SJCRH30 (cell line): ENCODE data around the gene OSBPL8. TPM values are rescaled to one million over a fixed set of nuclear protein-coding genes. Genes with fewer than 3 reads are reported as not detected.

Source experiments
- DNase-seq, 2 experiments: peaks; one replicate each; pipeline ENCODE4 v3.0.0-alpha.2; 2015 to 2020
- H3K27ac ChIP-seq: fragments of 250-450 bp; sonication (Bioruptor Pico); 2 replicates; pipeline ENCODE4 v1.5.1; 2020; ENCODE audit warnings: mild to moderate bottlenecking, moderate library complexity
- H3K27me3 ChIP-seq: fragments of 250-450 bp; sonication (Bioruptor Pico); 2 replicates; pipeline ENCODE4 v1.5.1; 2020; ENCODE audit warnings: mild to moderate bottlenecking, moderate library complexity
- H3K36me3 ChIP-seq: fragments of 250-450 bp; sonication (Bioruptor Pico); 2 replicates; pipeline ENCODE4 v1.5.1; 2020; ENCODE audit warnings: mild to moderate bottlenecking, moderate library complexity
- H3K4me1 ChIP-seq: fragments of 250-450 bp; sonication (Bioruptor Pico); 2 replicates; pipeline ENCODE4 v1.5.1; 2020; ENCODE audit warnings: mild to moderate bottlenecking, moderate library complexity
- H3K4me3 ChIP-seq: fragments of 250-450 bp; sonication (Bioruptor Pico); 2 replicates; pipeline ENCODE4 v1.5.1; 2020; ENCODE audit warnings: mild to moderate bottlenecking, moderate library complexity
- H3K9me3 ChIP-seq: fragments of 250-450 bp; sonication (Bioruptor Pico); replicated peaks from 2 replicates; pipeline ENCODE4 v1.5.1; 2020; ENCODE audit warnings: mild to moderate bottlenecking, moderate library complexity
- total RNA-seq: library from RNA; depleted of rRNA; stranded (reverse); fragments of >200 nt; shearing (Covaris generic); gene quantifications from 2 replicates; pipeline ENCODE4 v1.2.3, GENCODE V29; 2014; rRNA removed

The OSBPL8 gene, protein sequence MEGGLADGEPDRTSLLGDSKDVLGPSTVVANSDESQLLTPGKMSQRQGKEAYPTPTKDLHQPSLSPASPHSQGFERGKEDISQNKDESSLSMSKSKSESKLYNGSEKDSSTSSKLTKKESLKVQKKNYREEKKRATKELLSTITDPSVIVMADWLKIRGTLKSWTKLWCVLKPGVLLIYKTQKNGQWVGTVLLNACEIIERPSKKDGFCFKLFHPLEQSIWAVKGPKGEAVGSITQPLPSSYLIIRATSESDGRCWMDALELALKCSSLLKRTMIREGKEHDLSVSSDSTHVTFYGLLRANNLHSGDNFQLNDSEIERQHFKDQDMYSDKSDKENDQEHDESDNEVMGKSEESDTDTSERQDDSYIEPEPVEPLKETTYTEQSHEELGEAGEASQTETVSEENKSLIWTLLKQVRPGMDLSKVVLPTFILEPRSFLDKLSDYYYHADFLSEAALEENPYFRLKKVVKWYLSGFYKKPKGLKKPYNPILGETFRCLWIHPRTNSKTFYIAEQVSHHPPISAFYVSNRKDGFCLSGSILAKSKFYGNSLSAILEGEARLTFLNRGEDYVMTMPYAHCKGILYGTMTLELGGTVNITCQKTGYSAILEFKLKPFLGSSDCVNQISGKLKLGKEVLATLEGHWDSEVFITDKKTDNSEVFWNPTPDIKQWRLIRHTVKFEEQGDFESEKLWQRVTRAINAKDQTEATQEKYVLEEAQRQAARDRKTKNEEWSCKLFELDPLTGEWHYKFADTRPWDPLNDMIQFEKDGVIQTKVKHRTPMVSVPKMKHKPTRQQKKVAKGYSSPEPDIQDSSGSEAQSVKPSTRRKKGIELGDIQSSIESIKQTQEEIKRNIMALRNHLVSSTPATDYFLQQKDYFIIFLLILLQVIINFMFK
- total RNA-seq: 54.7 and 64.0 TPM in 2 replicates

DNA sequence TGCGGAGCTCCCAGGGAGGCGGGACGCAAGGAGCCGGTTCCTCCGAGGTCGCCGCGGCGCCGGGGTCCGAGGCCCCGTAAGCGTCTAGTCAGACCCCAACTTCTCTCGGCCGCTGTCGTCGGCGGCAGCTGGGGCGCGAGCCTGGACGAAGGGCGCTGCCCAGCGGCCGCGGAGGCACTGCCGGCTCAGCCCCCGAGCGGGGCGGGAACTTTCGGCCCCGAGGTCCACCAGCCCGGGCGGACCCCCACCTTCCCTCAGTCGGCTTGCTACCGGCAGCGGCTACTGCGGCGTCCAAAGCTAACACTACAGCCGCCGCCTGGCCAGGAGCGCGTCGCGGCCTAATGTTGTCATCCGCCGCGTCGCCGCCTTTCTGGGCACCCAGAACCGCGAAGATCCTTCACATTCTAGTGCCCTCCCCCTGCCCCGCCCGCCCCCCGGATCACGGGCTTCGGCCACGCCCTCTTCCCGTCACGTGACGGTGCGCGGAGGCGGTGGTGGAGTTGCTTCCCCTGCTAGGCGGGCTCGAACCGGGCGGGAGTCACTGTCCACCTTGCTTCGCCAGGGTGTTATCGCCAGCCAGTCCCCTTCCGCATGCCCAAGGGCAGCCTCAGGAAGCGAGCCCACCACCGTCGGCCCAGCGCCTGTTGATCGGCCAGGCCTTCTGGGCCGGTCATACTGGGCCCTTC lies at the start of gene OSBPL8:
OSBPL8 (minus strand) TSS at position 372 of the 686 bp plus-strand sequence. CDS start 72,220 bp downstream, outside the sequence.
- H3K9me3 ChIP-seq: no peaks in the 10 kb centered on the region
- peak; percentile 96 for DNase-seq
- peak within 1 kb of the TSS; percentile 86 for H3K27ac ChIP-seq
- H3K4me3 ChIP-seq: peak within 1 kb of the TSS; percentile 91
- no peaks in the 10 kb centered on the region; the same call in 1 of the 2 replicates for H3K4me1 ChIP-seq
- H3K27me3 ChIP-seq: no peaks in the 10 kb centered on the region
- no peaks in the 10 kb centered on the region for H3K36me3 ChIP-seq

DNA sequence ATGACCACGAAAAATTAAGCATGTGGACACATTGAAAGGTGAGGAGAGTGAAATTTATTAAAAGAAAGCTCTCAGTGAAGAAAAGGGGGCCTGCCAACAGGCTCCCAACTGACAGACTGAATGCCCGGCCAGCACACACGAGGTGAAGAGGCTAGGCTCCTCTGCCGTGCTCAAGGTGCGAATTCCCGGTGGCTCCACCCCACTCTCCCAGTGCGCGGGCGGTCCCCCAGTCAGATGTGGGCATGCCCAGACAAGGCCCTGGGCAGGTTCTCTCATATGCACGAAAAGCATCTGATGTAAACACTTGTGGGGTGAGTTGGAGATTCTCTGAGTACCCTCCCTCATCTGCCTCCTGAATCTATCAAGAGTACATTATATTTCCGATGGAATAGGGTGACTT lies 48.5 kb upstream of the OSBPL8 start:
- H3K4me3 ChIP-seq: no peak overlapping the region
- H3K36me3 ChIP-seq: no peaks in the 10 kb centered on the region

DNA sequence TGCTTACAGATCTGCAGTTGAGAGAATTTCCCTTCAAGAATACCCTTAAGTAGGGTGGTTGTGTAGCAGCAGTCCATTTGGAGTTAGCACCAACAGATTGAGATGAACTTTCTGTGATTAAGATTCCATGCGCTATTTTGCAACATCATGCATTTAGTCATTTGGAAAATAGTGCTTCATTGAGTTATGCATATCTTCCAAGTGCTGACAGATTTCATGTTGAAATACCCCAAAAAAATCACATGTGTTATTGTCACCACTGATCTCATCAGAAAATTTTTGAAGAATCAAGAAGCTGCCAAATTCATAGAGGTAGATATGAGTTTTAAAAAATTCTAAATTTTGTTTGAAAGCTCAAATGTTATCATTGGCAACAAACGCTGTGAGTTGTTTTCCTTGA lies 35.5 kb upstream of the OSBPL8 start:
- Histone ChIP-seq H3K4me1 (no peaks in the 10 kb centered on the region), H3K9me3 (no peaks in the 10 kb centered on the region), H3K4me3 (no peak overlapping the region), H3K36me3 (no peaks in the 10 kb centered on the region), H3K27me3 (no peaks in the 10 kb centered on the region), H3K27ac (no peak overlapping the region)
- no peak for DNase-seq

More for the DNA sequence above, 48.5 kb upstream of the OSBPL8 start:
- Histone ChIP-seq H3K27me3 (no peaks in the 10 kb centered on the region), H3K4me1 (no peaks in the 10 kb centered on the region), H3K27ac (no peak overlapping the region), H3K9me3 (no peaks in the 10 kb centered on the region)
- DNase-seq: no peak

DNA sequence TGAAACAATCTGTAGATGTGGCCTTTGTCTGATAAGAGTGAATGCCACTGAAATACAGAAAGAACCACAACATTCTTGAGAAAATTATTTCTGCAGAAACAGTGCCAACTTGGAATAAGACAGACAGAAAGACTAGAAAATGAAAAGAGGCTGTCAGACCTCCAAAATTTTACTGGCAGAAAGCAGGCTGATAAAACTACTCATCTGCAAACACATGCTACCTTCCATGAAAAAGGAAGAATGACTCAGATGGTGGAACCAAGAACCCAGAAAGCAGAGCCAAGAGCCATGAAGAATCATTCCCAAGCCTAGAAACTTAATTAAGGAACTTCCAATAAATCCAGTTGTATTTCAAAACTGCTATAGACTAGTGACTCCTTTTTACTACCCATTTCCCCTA lies 31.9 kb upstream of the OSBPL8 start:
- DNase-seq: no peak
- Histone ChIP-seq H3K36me3 (no peaks in the 10 kb centered on the region), H3K4me3 (no peak overlapping the region), H3K27me3 (no peaks in the 10 kb centered on the region), H3K9me3 (no peaks in the 10 kb centered on the region), H3K4me1 (no peaks in the 10 kb centered on the region), H3K27ac (no peak overlapping the region)

DNA sequence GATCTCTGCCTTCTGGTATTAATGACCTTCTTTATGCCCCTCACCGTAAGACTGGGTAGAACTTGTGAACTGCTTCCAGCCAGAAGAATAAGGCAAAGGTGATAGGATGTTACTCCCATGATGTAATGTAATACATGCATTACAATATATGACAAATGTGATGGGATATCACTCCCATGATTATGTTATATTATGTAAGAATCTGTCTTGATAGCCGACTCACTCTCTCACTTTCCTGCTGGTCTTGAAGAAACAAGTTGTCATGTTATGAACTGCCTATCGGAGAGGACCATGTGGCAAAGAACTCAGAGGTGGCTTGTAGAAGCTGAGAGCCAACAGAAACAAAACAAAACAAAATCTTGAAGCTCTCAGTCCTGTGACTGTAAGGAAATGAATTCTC lies 30.6 kb upstream of the OSBPL8 start:
- no peak overlapping the region for H3K4me3 ChIP-seq

DNA sequence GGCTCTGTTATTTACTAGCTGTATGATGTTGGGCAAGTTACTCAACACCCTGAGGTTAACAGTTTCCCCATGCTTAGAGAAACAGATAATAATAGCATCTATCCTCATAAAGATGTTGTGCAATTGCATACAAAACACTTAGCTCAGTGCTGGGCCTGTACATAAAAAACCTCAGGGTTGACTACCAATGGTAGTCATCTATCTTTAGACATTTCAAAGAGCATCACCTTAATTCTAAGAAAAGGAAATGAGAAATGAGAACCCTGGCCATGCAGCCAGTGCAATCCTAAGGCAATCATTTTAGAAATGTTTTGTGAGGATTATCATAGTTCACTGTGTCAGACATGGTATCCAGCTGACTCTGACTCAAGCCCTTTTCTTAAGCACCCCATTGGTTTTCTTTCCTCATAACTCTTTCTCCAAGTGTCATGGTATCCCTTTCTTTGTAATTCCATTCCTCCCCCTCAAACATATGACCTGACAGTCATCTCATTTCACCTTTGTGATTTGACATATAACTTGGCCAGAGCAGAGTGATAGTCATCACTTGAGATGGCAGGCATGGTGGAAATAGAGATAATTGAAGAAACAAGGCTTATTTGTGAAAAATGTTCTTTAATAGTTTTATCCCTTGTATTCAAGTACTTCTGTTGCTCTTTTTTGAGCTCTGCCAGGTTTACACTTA lies 29.5 kb upstream of the OSBPL8 start:
- Histone ChIP-seq H3K9me3 (no peaks in the 10 kb centered on the region), H3K4me3 (no peak overlapping the region), H3K4me1 (no peaks in the 10 kb centered on the region), H3K27ac (no peak overlapping the region), H3K27me3 (no peaks in the 10 kb centered on the region), H3K36me3 (no peaks in the 10 kb centered on the region)
- no peak for DNase-seq

More for the DNA sequence above, 30.6 kb upstream of the OSBPL8 start:
- Histone ChIP-seq H3K27ac (no peak overlapping the region), H3K27me3 (no peaks in the 10 kb centered on the region), H3K4me1 (no peaks in the 10 kb centered on the region), H3K36me3 (no peaks in the 10 kb centered on the region), H3K9me3 (no peaks in the 10 kb centered on the region)
- DNase-seq: no peak

DNA sequence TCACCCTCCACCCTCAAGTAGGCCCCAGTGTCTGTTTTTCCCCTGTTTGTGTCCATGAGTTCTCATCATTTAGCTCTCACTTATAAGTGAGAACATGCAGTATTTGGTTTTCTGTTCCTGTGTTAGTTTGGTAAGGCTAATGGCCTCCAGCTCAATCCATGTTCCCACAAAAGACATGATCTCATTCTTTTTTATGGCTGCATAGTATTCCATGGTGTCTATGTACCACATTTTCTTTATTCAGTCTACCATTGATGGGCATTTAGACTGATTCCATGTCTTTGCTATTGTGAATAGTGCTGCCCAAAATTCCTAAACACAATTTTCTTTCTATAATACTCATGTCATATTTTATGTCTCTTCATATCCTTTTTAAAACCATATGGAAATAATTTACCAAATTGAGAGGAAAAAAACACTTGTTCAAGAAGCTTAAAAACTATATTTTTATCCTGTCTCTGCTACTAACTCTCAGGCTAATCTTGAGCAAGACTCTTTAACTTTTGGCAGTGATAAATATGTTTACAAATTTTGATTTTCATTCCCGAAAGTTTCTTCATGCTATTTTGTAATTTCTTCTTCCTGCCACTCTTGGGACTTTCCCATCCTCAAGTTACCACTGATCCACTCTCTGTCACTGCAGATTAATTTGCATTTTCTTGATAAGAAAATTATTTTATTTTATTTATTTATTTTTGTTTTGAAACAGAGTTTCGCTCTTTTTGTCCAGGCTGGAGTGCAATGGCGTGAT lies 28.0 kb upstream of the OSBPL8 start:
- H3K4me1 ChIP-seq: 0 out of 2 replicates have a peak, but pooled peaks cover 3% of the 10 kb centered on the region
- H3K36me3 ChIP-seq: no peaks in the 10 kb centered on the region
- H3K4me3 ChIP-seq: no peak overlapping the region
- H3K27ac ChIP-seq: no peak overlapping the region
- no peak for DNase-seq
- H3K9me3 ChIP-seq: no peaks in the 10 kb centered on the region
- H3K27me3 ChIP-seq: no peaks in the 10 kb centered on the region

DNA sequence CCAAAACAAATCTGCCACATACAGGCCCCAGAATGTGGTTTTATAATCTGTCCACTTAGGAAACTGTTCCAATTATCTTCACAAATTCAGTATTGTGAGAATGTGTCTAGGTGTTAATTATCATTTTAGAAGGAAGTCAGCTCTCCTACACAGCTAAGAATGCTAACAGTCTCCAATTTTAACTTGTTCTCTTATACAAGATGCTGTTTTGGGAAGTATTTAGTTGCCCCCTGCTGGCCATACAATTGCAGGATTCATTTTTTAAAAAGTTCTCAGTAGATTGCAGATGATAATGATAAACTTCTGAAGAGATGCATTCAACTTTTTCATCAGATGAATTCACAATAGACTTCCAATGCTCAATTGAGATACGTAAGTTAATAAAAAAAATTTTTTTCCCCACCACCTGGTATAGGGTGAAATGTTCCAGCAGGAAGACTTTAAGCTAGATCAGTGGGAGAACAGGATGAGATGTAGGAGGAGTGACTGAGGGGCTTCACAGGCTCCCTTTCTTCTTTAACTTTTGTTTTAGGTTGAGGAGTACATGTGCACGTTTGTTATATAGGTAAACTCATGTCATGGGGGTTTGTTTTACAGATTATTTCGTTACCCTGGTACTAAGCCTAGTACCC lies 27.3 kb upstream of the OSBPL8 start:
- H3K4me3 ChIP-seq: no peak overlapping the region
- 0 out of 2 replicates have a peak, but pooled peaks cover 3% of the 10 kb centered on the region for H3K4me1 ChIP-seq
- no peaks in the 10 kb centered on the region for H3K36me3 ChIP-seq
- H3K27ac ChIP-seq: no peak overlapping the region
- H3K27me3 ChIP-seq: no peaks in the 10 kb centered on the region
- DNase-seq: peak; percentile 19 to 63
- no peaks in the 10 kb centered on the region for H3K9me3 ChIP-seq

DNA sequence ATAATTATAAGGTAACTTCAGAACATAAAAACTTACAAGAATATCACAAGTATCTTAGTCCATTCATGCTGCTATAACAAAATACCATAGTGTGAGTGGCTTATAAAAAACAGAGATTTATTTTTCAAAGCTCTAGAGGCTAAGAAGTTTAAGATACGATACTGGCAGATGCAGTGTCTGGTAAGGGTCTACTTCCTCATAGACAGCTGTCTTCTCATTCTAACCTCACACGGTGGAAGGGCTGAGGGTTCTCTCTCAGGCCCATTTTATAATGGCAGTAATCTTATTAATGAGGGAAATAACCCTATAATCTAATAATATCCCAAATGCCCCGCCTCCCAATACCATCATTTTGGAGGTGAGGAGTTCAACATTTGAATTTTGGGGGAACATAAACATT lies 23.7 kb upstream of the OSBPL8 start:
- H3K27me3 ChIP-seq: no peaks in the 10 kb centered on the region
- H3K4me3 ChIP-seq: no peak overlapping the region
- H3K9me3 ChIP-seq: no peaks in the 10 kb centered on the region
- no peaks in the 10 kb centered on the region for H3K36me3 ChIP-seq
- no peak for DNase-seq
- no peak overlapping the region for H3K27ac ChIP-seq
- H3K4me1 ChIP-seq: 0 out of 2 replicates have a peak, but pooled peaks cover 3% of the 10 kb centered on the region

DNA sequence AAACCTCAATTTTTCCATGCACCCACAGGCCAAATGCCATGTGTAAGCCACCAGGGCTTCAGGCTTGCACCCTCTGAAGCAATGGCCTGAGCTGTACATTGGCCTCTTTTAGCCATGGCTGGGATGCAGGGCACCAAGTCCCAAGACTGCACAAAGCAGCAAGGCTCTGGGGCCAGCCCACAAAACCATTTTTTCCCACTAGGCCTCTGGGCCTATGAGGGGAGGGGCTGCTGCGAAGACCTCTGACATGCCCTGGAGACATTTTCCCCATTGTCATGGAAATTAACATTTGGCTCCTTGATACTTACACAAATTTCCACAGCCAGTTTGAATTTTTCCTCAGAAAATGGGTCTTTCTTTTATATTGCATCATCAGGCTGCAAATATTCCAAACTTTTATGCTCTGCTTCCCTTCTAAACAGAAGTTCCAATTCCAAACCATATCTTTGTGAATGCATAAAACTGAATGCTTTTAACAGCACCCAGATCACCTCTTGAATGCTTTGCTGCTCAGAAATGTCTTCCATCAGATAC lies 14.3 kb upstream of the OSBPL8 start:
- Histone ChIP-seq H3K4me1 (no peaks in the 10 kb centered on the region), H3K36me3 (no peaks in the 10 kb centered on the region), H3K27ac (no peak overlapping the region), H3K4me3 (no peak overlapping the region), H3K9me3 (0 out of 2 replicates have a peak, but pooled peaks cover 2% of the 10 kb centered on the region), H3K27me3 (no peaks in the 10 kb centered on the region)
- DNase-seq: no peak

DNA sequence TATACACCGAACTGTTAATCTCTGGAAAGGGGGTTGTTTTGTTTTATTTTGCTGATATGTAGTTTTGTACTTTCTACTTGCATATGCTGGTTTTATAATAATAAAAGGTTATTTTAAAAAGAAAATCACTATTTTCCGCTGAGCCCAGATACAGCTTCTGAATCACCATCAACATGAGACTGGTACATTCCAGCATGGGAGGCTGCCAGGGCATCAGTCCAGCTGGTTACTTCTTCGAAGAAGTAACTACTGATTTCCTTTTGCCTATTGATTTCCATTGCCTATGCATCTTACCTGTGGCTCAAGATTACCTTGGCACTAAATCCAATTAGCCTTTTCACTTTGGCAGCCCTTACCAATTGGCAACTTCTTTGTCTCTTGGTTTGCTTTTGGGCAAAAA lies 11.7 kb upstream of the OSBPL8 start:
- DNase-seq: no peak
- H3K9me3 ChIP-seq: 0 out of 2 replicates have a peak, but pooled peaks cover 2% of the 10 kb centered on the region
- no peaks in the 10 kb centered on the region for H3K27me3 ChIP-seq
- H3K27ac ChIP-seq: no peak overlapping the region
- no peak overlapping the region for H3K4me3 ChIP-seq
- no peaks in the 10 kb centered on the region for H3K4me1 ChIP-seq
- H3K36me3 ChIP-seq: no peaks in the 10 kb centered on the region

DNA sequence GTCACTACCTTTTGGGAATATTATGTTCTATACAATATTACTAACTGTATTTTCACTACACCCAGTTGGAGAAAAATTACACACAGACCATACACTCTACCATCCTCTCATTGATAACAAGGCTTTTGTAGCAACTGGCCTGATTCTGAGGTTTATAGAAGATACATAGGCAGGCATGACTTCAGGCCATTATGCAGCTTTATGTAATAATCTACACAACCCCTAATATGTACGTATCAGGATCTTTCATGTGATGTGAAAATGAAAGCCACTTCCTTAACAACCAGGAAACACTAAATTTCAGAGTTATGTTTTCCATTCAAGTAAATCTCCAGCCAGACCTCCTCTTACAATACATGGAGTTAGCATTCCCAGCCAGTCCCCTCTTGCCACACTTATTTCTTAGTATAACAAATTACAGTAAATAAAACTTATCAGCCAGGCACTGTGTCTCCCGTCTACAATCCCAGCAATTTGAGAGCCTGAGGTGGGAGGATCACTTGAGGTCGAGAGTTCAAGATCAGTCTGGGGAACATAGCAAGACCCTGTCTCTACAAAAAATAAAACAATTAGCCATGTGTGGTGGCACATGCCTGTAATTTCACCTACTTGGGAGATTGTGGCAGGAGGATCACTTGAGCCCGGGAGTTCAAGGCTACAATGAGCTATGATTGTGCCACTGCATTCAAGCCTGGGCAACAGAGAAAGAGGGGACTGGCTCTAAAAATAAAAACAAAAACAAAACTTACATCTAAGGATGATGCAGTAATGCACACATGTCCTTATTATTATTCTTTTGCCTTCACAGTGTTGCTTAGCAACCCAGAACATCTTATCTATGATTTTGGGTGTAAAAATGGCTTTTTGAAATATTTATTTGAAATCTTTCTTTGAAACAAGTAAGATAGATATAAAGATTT lies 10.4 kb upstream of the OSBPL8 start:
- Histone ChIP-seq H3K4me1 (no peaks in the 10 kb centered on the region), H3K36me3 (no peaks in the 10 kb centered on the region), H3K27me3 (no peaks in the 10 kb centered on the region), H3K4me3 (no peak overlapping the region), H3K27ac (no peak overlapping the region), H3K9me3 (no peaks in the 10 kb centered on the region)
- no peak for DNase-seq
